HG03432 (cell line): Measurements from ENCODE around the gene HS3ST5.
"Not testable (repeated sequence)": the region's sequence is repeated elsewhere in the genome, so short reads cannot be mapped to it uniquely, and the experiment has no call there.

Experiments used
- ATAC-seq: cut with Tn5 transposase; IDR thresholded peaks from one replicate; pipeline ENCODE4 v1.9.1; 2021; ENCODE audit warnings: mild to moderate bottlenecking, moderate library complexity; ENCODE audit not compliant: unreplicated experiment

HS3ST5 gene

GRCh38 chr6:114280239-114280982, 62.4 kb downstream of the HS3ST5 start:
- ATAC-seq: no peak

- no peak for ATAC-seq
Observed at GRCh38 chr6:114277220-114277619, 65.6 kb downstream of the HS3ST5 start.

- no peak for ATAC-seq
Observed at GRCh38 chr6:114276783-114277182, 66.0 kb downstream of the HS3ST5 start.

- no peak for ATAC-seq
Observed at GRCh38 chr6:114274836-114275235, 68.0 kb downstream of the HS3ST5 start.

- no peak for ATAC-seq
Observed at GRCh38 chr6:114272582-114272981, 70.2 kb downstream of the HS3ST5 start.

GRCh38 chr6:114271405-114271804, 71.4 kb downstream of the HS3ST5 start:
- no peak for ATAC-seq

- ATAC-seq: peak; percentile 76
Observed at GRCh38 chr6:114267897-114268296, 74.9 kb downstream of the HS3ST5 start.

GRCh38 chr6:114260810-114261209, 82.0 kb downstream of the HS3ST5 start:
- no peak for ATAC-seq

- no peak for ATAC-seq
Observed at GRCh38 chr6:114258376-114258775, 84.4 kb downstream of the HS3ST5 start.

- ATAC-seq: no peak
Observed at GRCh38 chr6:114253431-114253830, 89.4 kb downstream of the HS3ST5 start.

GRCh38 chr6:114249522-114249921, 93.3 kb downstream of the HS3ST5 start:
- no peak for ATAC-seq

GRCh38 chr6:114247101-114247500, 95.7 kb downstream of the HS3ST5 start:
- ATAC-seq: no peak

GRCh38 chr6:114240796-114241195, 102.0 kb downstream of the HS3ST5 start:
- no peak for ATAC-seq

- no peak for ATAC-seq
Observed at GRCh38 chr6:114228675-114229074, 114.1 kb downstream of the HS3ST5 start.

- no peak for ATAC-seq
Observed at GRCh38 chr6:114227944-114228468, 114.8 kb downstream of the HS3ST5 start.

- ATAC-seq: no peak
Observed at GRCh38 chr6:114220241-114220640, 122.6 kb downstream of the HS3ST5 start.

GRCh38 chr6:114218437-114219340, 124.1 kb downstream of the HS3ST5 start:
- ATAC-seq: no peak

- not testable (repeated sequence) for ATAC-seq
Observed at GRCh38 chr6:114217996-114218395, 124.8 kb downstream of the HS3ST5 start.

GRCh38 chr6:114216789-114217467, 125.9 kb downstream of the HS3ST5 start:
- no peak for ATAC-seq

GRCh38 chr6:114210467-114210866, 132.4 kb downstream of the HS3ST5 start:
- ATAC-seq: no peak

- no peak for ATAC-seq
Observed at GRCh38 chr6:114203460-114203859, 139.4 kb downstream of the HS3ST5 start.
